Measurements from ENCODE around the gene PDZRN3. TPM values are rescaled to one million over a fixed set of nuclear protein-coding genes. Genes with fewer than 3 reads are reported as not detected.

The PDZRN3 gene
- total and polyA plus RNA-seq, 2 experiments from 2014 or later, result 7.5 to 14.0 TPM

DNA sequence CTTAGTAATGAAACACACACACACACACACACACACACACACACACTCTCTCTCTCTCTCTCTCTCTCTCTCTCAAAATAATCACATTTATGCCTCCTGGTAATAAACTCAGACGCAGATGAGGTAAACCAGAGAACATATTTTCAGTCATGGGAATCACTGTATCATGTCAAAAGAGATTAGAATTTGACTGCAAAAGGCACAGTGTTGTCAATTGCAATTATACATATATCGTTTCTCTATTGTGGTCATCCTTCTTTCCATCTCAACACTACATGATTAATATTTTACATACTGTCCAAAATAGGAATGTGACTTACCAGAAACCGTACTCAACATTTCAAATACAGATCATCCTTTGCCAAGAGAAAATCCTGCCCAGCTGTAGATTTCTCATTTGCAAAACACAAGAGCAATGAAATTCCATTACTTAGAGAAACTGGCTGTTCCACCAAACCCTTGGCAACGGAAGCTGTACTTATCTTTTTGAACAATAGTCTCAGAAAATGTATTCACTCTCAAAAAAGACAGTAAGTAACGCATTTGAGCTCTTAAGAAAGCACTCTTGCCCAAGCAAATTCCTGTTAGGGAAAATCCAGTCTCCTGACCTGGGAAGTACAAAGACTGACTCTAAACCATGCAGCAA lies 24.3 kb downstream of the PDZRN3 start (continued):
- TF ChIP-seq, protein P1, sequence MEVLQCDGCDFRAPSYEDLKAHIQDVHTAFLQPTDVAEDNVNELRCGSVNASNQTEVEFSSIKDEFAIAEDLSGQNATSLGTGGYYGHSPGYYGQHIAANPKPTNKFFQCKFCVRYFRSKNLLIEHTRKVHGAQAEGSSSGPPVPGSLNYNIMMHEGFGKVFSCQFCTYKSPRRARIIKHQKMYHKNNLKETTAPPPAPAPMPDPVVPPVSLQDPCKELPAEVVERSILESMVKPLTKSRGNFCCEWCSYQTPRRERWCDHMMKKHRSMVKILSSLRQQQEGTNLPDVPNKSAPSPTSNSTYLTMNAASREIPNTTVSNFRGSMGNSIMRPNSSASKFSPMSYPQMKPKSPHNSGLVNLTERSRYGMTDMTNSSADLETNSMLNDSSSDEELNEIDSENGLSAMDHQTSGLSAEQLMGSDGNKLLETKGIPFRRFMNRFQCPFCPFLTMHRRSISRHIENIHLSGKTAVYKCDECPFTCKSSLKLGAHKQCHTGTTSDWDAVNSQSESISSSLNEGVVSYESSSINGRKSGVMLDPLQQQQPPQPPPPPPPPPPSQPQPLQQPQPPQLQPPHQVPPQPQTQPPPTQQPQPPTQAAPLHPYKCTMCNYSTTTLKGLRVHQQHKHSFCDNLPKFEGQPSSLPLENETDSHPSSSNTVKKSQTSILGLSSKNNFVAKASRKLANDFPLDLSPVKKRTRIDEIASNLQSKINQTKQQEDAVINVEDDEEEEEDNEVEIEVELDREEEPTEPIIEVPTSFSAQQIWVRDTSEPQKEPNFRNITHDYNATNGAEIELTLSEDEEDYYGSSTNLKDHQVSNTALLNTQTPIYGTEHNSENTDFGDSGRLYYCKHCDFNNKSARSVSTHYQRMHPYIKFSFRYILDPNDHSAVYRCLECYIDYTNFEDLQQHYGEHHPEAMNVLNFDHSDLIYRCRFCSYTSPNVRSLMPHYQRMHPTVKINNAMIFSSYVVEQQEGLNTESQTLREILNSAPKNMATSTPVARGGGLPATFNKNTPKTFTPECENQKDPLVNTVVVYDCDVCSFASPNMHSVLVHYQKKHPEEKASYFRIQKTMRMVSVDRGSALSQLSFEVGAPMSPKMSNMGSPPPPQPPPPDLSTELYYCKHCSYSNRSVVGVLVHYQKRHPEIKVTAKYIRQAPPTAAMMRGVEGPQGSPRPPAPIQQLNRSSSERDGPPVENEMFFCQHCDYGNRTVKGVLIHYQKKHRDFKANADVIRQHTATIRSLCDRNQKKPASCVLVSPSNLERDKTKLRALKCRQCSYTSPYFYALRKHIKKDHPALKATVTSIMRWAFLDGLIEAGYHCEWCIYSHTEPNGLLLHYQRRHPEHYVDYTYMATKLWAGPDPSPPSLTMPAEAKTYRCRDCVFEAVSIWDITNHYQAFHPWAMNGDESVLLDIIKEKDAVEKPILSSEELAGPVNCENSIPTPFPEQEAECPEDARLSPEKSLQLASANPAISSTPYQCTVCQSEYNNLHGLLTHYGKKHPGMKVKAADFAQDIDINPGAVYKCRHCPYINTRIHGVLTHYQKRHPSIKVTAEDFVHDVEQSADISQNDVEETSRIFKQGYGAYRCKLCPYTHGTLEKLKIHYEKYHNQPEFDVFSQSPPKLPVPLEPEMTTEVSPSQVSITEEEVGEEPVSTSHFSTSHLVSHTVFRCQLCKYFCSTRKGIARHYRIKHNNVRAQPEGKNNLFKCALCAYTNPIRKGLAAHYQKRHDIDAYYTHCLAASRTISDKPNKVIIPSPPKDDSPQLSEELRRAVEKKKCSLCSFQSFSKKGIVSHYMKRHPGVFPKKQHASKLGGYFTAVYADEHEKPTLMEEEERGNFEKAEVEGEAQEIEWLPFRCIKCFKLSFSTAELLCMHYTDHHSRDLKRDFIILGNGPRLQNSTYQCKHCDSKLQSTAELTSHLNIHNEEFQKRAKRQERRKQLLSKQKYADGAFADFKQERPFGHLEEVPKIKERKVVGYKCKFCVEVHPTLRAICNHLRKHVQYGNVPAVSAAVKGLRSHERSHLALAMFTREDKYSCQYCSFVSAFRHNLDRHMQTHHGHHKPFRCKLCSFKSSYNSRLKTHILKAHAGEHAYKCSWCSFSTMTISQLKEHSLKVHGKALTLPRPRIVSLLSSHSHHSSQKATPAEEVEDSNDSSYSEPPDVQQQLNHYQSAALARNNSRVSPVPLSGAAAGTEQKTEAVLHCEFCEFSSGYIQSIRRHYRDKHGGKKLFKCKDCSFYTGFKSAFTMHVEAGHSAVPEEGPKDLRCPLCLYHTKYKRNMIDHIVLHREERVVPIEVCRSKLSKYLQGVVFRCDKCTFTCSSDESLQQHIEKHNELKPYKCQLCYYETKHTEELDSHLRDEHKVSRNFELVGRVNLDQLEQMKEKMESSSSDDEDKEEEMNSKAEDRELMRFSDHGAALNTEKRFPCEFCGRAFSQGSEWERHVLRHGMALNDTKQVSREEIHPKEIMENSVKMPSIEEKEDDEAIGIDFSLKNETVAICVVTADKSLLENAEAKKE (CRISPR knock-in tag; IDR thresholded peaks at IDR 0.05), result no peak
- TF ChIP-seq EZH2 (IDR thresholded peaks at IDR 0.05; ENCODE audit: low read depth, unreplicated experiment) (no peak), ZNF331 (CRISPR knock-in tag; IDR thresholded peaks at IDR 0.05; ENCODE audit: low read depth) (no peak)
- TF ChIP-seq, protein P2, sequence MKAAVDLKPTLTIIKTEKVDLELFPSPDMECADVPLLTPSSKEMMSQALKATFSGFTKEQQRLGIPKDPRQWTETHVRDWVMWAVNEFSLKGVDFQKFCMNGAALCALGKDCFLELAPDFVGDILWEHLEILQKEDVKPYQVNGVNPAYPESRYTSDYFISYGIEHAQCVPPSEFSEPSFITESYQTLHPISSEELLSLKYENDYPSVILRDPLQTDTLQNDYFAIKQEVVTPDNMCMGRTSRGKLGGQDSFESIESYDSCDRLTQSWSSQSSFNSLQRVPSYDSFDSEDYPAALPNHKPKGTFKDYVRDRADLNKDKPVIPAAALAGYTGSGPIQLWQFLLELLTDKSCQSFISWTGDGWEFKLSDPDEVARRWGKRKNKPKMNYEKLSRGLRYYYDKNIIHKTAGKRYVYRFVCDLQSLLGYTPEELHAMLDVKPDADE (IDR thresholded peaks at IDR 0.05), result no peak

DNA sequence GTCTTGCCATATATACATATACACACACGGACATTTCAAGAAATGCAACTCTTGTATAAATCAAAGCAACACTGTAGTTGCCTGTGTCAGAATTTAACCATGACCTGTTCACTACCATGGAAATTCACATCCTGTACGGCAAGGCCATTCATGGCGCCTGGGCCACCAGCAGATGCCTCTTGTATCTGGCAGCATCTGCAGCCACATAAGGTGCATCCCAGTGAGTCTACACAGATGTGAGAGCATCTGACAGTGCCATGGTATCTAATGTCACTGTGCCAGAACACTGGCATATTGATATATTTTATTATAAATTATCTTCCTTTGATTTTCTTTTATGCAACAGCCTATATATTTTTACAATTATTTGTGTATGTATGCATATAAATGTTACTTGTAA lies 25.1 kb downstream of the PDZRN3 start:
- Histone ChIP-seq H4K20me1 (replicated peaks; ENCODE audit: insufficient read depth) (no peaks in the 10 kb centered on the region), H3K27me3 (ENCODE audit: insufficient read depth) (no peaks in the 10 kb centered on the region), H3K27ac (ENCODE audit: low read depth) (no peak overlapping the region), H3F3A (replicated peaks; ENCODE audit: low read depth) (no peaks in the 10 kb centered on the region), H3K4me3 (no peak overlapping the region), H3K36me3 (ENCODE audit: insufficient read depth) (no peaks in the 10 kb centered on the region), H3K4me1 (ENCODE audit: insufficient read depth) (peaks cover 27% of the 10 kb centered on the region), H3K79me2 (replicated peaks; ENCODE audit: insufficient read depth) (no peaks in the 10 kb centered on the region), H3K4me2 (no peak overlapping the region), H3K9me2 (ENCODE audit: insufficient read depth) (no peaks in the 10 kb centered on the region), H2AFZ (no peak overlapping the region)
- H3K4me3 Mint-ChIP-seq, result no peak overlapping the region
- H3K36me3 Mint-ChIP-seq (ENCODE audit: low read depth), result peaks cover 7% of the 10 kb centered on the region; the same call in 2 of the 3 replicates
- ATAC-seq, result no peak
- H3K27me3 Mint-ChIP-seq (ENCODE audit: insufficient read depth, low read depth, poor library complexity), result no peaks in the 10 kb centered on the region
- H3K27ac Mint-ChIP-seq, result no peak overlapping the region
- no peaks in the 10 kb centered on the region for H3K9me3 Mint-ChIP-seq
- H3K4me1 Mint-ChIP-seq, result peaks cover 7% of the 10 kb centered on the region
- DNase-seq (ENCODE audit: low spot score), result no peak
- TF ChIP-seq EZH2phosphoT487 (IDR thresholded peaks at IDR 0.05; ENCODE audit: unreplicated experiment) (no peak), EZH2 (IDR thresholded peaks at IDR 0.05; ENCODE audit: low read depth, unreplicated experiment) (no peak)
- TF ChIP-seq, protein P3, sequence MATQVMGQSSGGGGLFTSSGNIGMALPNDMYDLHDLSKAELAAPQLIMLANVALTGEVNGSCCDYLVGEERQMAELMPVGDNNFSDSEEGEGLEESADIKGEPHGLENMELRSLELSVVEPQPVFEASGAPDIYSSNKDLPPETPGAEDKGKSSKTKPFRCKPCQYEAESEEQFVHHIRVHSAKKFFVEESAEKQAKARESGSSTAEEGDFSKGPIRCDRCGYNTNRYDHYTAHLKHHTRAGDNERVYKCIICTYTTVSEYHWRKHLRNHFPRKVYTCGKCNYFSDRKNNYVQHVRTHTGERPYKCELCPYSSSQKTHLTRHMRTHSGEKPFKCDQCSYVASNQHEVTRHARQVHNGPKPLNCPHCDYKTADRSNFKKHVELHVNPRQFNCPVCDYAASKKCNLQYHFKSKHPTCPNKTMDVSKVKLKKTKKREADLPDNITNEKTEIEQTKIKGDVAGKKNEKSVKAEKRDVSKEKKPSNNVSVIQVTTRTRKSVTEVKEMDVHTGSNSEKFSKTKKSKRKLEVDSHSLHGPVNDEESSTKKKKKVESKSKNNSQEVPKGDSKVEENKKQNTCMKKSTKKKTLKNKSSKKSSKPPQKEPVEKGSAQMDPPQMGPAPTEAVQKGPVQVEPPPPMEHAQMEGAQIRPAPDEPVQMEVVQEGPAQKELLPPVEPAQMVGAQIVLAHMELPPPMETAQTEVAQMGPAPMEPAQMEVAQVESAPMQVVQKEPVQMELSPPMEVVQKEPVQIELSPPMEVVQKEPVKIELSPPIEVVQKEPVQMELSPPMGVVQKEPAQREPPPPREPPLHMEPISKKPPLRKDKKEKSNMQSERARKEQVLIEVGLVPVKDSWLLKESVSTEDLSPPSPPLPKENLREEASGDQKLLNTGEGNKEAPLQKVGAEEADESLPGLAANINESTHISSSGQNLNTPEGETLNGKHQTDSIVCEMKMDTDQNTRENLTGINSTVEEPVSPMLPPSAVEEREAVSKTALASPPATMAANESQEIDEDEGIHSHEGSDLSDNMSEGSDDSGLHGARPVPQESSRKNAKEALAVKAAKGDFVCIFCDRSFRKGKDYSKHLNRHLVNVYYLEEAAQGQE (IDR thresholded peaks at IDR 0.05; ENCODE audit: unreplicated experiment), result no peak
